ENCODE data around the gene SMIM35. TPM values are rescaled to one million over a fixed set of nuclear protein-coding genes. Genes with fewer than 3 reads are reported as not detected.

The SMIM35 gene
- not detected for total RNA-seq

GRCh38 chr11:118086913-118087768 is at the start of gene SMIM35:
TSS of gene SMIM35 (minus strand) at chr11:118086963. CDS start at chr11:118086757, 206 bp downstream.
- Histone ChIP-seq H3K27ac (no peak within 1 kb of the TSS), H3K4me3 (no peak within 1 kb of the TSS), H3K36me3 (peaks cover 0 to 17% (median 0%) of the 10 kb centered on the region in 3 donors), H3K4me1 (peaks cover 0 to 33% (median 2%) of the 10 kb centered on the region in 4 donors), H3K9me3 (peaks cover 0 to 12% (median 5%) of the 10 kb centered on the region in 4 donors), H3K27me3 (no peaks in the 10 kb centered on the region)
- DNase-seq: no peak
- TF ChIP-seq POLR2A (IDR thresholded peaks at IDR 0.05) (no peak), CTCF (IDR thresholded peaks at IDR 0.05) (no peak)

GRCh38 chr11:118136341-118136740 is 49.6 kb upstream of the SMIM35 start:
- H3K27me3 ChIP-seq: no peaks in the 10 kb centered on the region
- no peaks in the 10 kb centered on the region for H3K4me1 ChIP-seq
- H3K4me3 ChIP-seq: no peak overlapping the region
- DNase-seq: no peak
- H3K36me3 ChIP-seq: no peaks in the 10 kb centered on the region
- TF ChIP-seq POLR2A (IDR thresholded peaks at IDR 0.05) (no peak), CTCF (IDR thresholded peaks at IDR 0.05) (no peak)
- no peaks in the 10 kb centered on the region for H3K9me3 ChIP-seq
- H3K27ac ChIP-seq: no peak overlapping the region

- no peak for TF ChIP-seq CTCF (IDR thresholded peaks at IDR 0.05)
- TF ChIP-seq POLR2A (IDR thresholded peaks at IDR 0.05): no peak
- H3K4me3 ChIP-seq: no peak overlapping the region
- H3K27ac ChIP-seq: no peak overlapping the region
- H3K27me3 ChIP-seq: no peaks in the 10 kb centered on the region
- no peaks in the 10 kb centered on the region for H3K9me3 ChIP-seq
- no peaks in the 10 kb centered on the region for H3K4me1 ChIP-seq
- H3K36me3 ChIP-seq: no peaks in the 10 kb centered on the region
- no peak for DNase-seq
Observed at GRCh38 chr11:118135796-118136165, 49.0 kb upstream of the SMIM35 start.

GRCh38 chr11:118135051-118135795 is 48.5 kb upstream of the SMIM35 start:
- TF ChIP-seq POLR2A (IDR thresholded peaks at IDR 0.05) (no peak), CTCF (IDR thresholded peaks at IDR 0.05) (no peak)
- Histone ChIP-seq H3K27ac (no peak overlapping the region), H3K4me3 (no peak overlapping the region), H3K4me1 (no peaks in the 10 kb centered on the region), H3K9me3 (no peaks in the 10 kb centered on the region), H3K36me3 (no peaks in the 10 kb centered on the region), H3K27me3 (no peaks in the 10 kb centered on the region)
- DNase-seq: no peak

GRCh38 chr11:118133816-118134215 is 47.1 kb upstream of the SMIM35 start:
- TF ChIP-seq CTCF (IDR thresholded peaks at IDR 0.05): no peak
- TF ChIP-seq POLR2A (IDR thresholded peaks at IDR 0.05): no peak
- Histone ChIP-seq H3K4me3 (no peak overlapping the region), H3K36me3 (no peaks in the 10 kb centered on the region), H3K27ac (no peak overlapping the region), H3K9me3 (no peaks in the 10 kb centered on the region), H3K4me1 (no peaks in the 10 kb centered on the region), H3K27me3 (no peaks in the 10 kb centered on the region)
- no peak for DNase-seq
